Erythroblast (primary cell): ENCODE results near the gene TPX2.

ENCODE experiments used
- GATA1 ChIP-seq: IDR thresholded peaks from 2 replicates; pipeline ENCODE4 v1.6.1; 2011; ENCODE audit warnings: low read depth, mild to moderate bottlenecking, control low read depth, low read length, moderate library complexity
- POLR2A ChIP-seq: IDR thresholded peaks from 2 replicates; pipeline ENCODE4 v1.6.1; 2011; ENCODE audit warnings: mild to moderate bottlenecking, low read length

DNA sequence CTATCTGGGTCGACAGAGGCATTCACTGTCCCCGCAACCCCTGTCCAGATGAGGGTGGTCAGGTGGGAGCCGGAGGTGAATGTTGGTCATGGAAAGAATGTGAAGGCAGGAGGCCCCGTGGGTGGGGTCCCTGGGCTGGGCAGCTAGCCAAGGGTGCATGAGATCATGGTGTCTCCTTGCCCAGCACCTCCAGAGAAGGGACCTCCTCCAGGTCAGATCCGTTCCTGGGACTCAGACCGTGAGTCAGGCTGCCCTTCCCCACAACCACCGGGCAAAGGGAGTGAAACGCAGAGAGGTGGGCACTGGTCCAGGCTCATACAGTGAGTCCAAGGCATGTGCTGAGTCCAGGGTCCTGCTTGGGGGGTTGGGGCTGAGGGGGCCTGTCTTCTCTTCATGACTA, 102.8 kb downstream of the TPX2 start:
- TF ChIP-seq POLR2A (no peak), GATA1 (no peak)
